HL-60 (cell line): ENCODE measurements around the gene LUZP2.

Source experiments
- DNase-seq, 2 experiments: peaks; one replicate each; pipeline ENCODE4 v3.0.0-alpha.2; 2010 to 2020; ENCODE audit warnings: low read depth in 1 of 2, low spot score in 1 of 2
- H3K27ac ChIP-seq: fragments of 250-450 bp; sonication (Bioruptor Pico); replicated peaks from 2 replicates; pipeline ENCODE4 v1.5.1; 2020; ENCODE audit warnings: mild to moderate bottlenecking, moderate library complexity
- H3K27me3 ChIP-seq: fragments of 250-450 bp; sonication (Bioruptor Pico); 2 replicates; pipeline ENCODE4 v1.5.1; 2021; ENCODE audit warnings: mild to moderate bottlenecking, moderate library complexity; ENCODE audit not compliant: insufficient read depth, poor library complexity, severe bottlenecking
- H3K4me3 ChIP-seq: replicated peaks from 2 replicates; pipeline ENCODE4 v1.5.1; 2011; ENCODE audit warnings: mild to moderate bottlenecking, control low read depth, low read length; ENCODE audit not compliant: insufficient read depth
- GABPA ChIP-seq: IDR thresholded peaks from 2 replicates; pipeline ENCODE4 v1.6.1; 2012; ENCODE audit warnings: low read depth
- POLR2AphosphoS5 ChIP-seq: IDR thresholded peaks from 2 replicates; pipeline ENCODE4 v1.6.1; 2012; ENCODE audit warnings: low read depth
- SPI1 ChIP-seq: IDR thresholded peaks from 2 replicates; pipeline ENCODE4 v1.6.1; 2012; ENCODE audit warnings: low read depth, mild to moderate bottlenecking, borderline replicate concordance
- TF ChIP-seq, protein P1 (sequence below): IDR thresholded peaks from one replicate; pipeline ENCODE4 v1.5.1; 2011; ENCODE audit warnings: low read length, control low read depth, inconsistent platforms; ENCODE audit not compliant: insufficient read depth
- TF ChIP-seq, protein P2 (sequence below): IDR thresholded peaks from 2 replicates; pipeline ENCODE4 v1.6.1; 2012; ENCODE audit warnings: low read depth; ENCODE audit not compliant: insufficient replicate concordance

LUZP2 gene

DNA sequence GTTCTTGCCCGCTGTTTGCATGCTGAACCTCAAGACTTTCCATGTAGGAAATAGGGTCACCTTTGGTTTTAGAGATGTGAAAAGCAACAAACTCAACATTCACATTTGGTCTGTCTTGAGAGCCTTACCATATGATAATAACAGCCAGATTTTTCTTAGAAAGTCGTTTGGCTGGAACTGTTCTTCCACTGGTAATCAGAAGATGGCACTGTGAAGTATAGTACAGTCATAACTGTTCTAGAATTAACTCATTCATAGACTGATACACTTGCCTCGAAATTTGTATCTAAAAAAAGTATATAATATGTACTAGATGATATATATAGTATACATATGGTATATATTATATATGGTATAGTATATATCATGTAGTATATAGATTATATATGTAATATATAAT lies 12.3 kb downstream of the LUZP2 start:
- Histone ChIP-seq H3K4me3 (no peak overlapping the region), H3K27ac (no peak overlapping the region), H3K27me3 (no peaks in the 10 kb centered on the region)
- no peak for TF ChIP-seq POLR2AphosphoS5
- TF ChIP-seq, protein P1, sequence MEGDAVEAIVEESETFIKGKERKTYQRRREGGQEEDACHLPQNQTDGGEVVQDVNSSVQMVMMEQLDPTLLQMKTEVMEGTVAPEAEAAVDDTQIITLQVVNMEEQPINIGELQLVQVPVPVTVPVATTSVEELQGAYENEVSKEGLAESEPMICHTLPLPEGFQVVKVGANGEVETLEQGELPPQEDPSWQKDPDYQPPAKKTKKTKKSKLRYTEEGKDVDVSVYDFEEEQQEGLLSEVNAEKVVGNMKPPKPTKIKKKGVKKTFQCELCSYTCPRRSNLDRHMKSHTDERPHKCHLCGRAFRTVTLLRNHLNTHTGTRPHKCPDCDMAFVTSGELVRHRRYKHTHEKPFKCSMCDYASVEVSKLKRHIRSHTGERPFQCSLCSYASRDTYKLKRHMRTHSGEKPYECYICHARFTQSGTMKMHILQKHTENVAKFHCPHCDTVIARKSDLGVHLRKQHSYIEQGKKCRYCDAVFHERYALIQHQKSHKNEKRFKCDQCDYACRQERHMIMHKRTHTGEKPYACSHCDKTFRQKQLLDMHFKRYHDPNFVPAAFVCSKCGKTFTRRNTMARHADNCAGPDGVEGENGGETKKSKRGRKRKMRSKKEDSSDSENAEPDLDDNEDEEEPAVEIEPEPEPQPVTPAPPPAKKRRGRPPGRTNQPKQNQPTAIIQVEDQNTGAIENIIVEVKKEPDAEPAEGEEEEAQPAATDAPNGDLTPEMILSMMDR, result no peak
- TF ChIP-seq, protein P2, sequence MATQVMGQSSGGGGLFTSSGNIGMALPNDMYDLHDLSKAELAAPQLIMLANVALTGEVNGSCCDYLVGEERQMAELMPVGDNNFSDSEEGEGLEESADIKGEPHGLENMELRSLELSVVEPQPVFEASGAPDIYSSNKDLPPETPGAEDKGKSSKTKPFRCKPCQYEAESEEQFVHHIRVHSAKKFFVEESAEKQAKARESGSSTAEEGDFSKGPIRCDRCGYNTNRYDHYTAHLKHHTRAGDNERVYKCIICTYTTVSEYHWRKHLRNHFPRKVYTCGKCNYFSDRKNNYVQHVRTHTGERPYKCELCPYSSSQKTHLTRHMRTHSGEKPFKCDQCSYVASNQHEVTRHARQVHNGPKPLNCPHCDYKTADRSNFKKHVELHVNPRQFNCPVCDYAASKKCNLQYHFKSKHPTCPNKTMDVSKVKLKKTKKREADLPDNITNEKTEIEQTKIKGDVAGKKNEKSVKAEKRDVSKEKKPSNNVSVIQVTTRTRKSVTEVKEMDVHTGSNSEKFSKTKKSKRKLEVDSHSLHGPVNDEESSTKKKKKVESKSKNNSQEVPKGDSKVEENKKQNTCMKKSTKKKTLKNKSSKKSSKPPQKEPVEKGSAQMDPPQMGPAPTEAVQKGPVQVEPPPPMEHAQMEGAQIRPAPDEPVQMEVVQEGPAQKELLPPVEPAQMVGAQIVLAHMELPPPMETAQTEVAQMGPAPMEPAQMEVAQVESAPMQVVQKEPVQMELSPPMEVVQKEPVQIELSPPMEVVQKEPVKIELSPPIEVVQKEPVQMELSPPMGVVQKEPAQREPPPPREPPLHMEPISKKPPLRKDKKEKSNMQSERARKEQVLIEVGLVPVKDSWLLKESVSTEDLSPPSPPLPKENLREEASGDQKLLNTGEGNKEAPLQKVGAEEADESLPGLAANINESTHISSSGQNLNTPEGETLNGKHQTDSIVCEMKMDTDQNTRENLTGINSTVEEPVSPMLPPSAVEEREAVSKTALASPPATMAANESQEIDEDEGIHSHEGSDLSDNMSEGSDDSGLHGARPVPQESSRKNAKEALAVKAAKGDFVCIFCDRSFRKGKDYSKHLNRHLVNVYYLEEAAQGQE, result no peak
- TF ChIP-seq GABPA, result no peak
- TF ChIP-seq SPI1, result no peak
- no peak for DNase-seq

DNA sequence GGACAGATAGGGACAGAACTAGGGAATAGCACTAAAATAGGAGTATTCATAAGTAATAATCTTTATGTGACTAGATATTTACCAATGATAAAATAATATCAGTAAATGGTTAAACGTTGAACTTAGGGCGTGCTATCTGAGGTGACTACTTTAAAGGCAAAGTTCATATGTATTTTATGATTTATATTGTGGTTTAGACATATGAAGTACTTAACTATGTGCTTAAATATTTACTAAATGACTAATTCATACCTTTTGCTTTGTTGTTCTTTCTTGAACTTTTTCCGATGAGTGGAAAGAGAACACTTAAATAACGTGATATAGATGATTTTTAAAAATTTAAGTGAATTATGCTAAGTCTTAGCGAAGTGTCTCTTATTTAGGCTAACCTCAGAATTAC lies 14.7 kb downstream of the LUZP2 start:
- Histone ChIP-seq H3K4me3 (no peak overlapping the region), H3K27me3 (no peaks in the 10 kb centered on the region), H3K27ac (no peak overlapping the region)
- TF ChIP-seq, protein P1, result no peak
- TF ChIP-seq GABPA (no peak), SPI1 (no peak), POLR2AphosphoS5 (no peak)
- TF ChIP-seq, protein P2, result no peak
- DNase-seq, result no peak

DNA sequence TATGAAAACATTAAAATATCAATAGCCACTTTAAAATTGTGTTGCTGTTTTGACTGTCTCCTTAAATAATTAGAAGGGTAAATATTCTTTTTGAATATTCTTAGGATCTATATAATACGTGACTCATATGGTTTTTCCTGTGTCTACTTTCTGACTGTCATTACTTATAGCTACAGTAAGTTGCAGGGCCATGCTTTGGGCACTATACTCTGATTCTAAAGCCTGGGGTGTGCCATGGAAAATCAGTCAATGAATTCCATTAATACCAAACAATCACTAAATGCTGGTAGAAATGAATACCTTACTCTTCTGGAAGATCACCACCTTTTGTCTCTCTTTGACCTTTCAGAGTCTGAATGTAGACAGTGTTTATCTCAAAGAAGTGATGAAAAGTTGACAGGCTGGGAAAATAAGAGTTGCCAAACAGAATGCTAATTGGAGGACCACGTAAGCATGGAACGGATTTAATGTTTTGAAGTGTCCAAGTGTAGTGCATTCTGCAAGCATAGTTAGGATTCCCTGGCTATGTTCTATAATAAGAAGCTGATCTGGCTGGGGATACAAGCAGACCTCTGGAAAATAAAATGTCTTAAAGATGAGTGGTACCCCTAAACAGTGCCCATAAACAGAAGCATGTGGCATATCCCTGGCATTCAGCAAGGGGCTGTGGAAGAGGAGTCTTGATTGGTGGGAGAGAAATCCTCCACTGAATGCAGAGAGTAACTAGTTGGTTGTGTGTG lies 16.8 kb downstream of the LUZP2 start:
- Histone ChIP-seq H3K4me3 (no peak overlapping the region), H3K27me3 (no peaks in the 10 kb centered on the region), H3K27ac (no peak overlapping the region)
- DNase-seq, result no peak
- TF ChIP-seq, protein P2, result no peak
- TF ChIP-seq SPI1 (no peak), GABPA (no peak), POLR2AphosphoS5 (no peak)
- TF ChIP-seq, protein P1, result no peak
